H4 (cell line): ENCODE measurements around the gene RNF220. TPM values are rescaled to one million over a fixed set of nuclear protein-coding genes. Genes with fewer than 3 reads are reported as not detected.
"Not testable (repeated sequence)": the region's sequence is repeated elsewhere in the genome, so short reads cannot be mapped to it uniquely, and the experiment has no call there.

Experiments used
- DNase-seq: peaks from one replicate; pipeline ENCODE4 v3.0.0-alpha.2; 2015; ENCODE audit warnings: low spot score
- total RNA-seq: library from RNA; depleted of rRNA; stranded (reverse); fragments of >200 nt; shearing (Covaris generic); gene quantifications from 2 replicates; pipeline ENCODE4 v1.2.3, GENCODE V29; 2014

RNF220 gene
- total RNA-seq, 1 experiment from 2014 or later, result 65.1 TPM

GRCh38 chr1:44496541-44497171 is 91.6 kb downstream of the RNF220 start:
- no peak for DNase-seq

- DNase-seq, result no peak
These were observed 92.5 kb downstream of the RNF220 start for GRCh38 chr1:44497422-44498170.

GRCh38 chr1:44499306-44499705 is 94.3 kb downstream of the RNF220 start:
- DNase-seq, result no peak

GRCh38 chr1:44500181-44501046 is 95.4 kb downstream of the RNF220 start:
- no peak for DNase-seq

GRCh38 chr1:44501047-44501890 is 96.2 kb downstream of the RNF220 start:
- DNase-seq, result no peak

GRCh38 chr1:44502823-44503222 is 97.8 kb downstream of the RNF220 start:
- DNase-seq, result not testable (repeated sequence)

- no peak for DNase-seq
These were observed 98.6 kb downstream of the RNF220 start for GRCh38 chr1:44503625-44504024.

GRCh38 chr1:44505210-44505993 is 100.3 kb downstream of the RNF220 start:
- no peak for DNase-seq

- no peak for DNase-seq
These were observed 102.7 kb downstream of the RNF220 start for GRCh38 chr1:44507490-44508396.

GRCh38 chr1:44508397-44508745 is 103.3 kb downstream of the RNF220 start:
- DNase-seq, result no peak

GRCh38 chr1:44511363-44511762 is 106.3 kb downstream of the RNF220 start:
- no peak for DNase-seq

- no peak for DNase-seq
These were observed 106.7 kb downstream of the RNF220 start for GRCh38 chr1:44511769-44512168.

GRCh38 chr1:44512313-44512885 is 107.3 kb downstream of the RNF220 start:
- DNase-seq, result no peak

GRCh38 chr1:44513111-44513510 is 108.1 kb downstream of the RNF220 start:
- no peak for DNase-seq

- DNase-seq, result no peak
These were observed 109.6 kb downstream of the RNF220 start for GRCh38 chr1:44514673-44515072.

GRCh38 chr1:44515416-44515815 is 110.4 kb downstream of the RNF220 start:
- no peak for DNase-seq

- DNase-seq, result no peak
These were observed 114.1 kb downstream of the RNF220 start for GRCh38 chr1:44519035-44519676.

- no peak for DNase-seq
These were observed 116.5 kb downstream of the RNF220 start for GRCh38 chr1:44521378-44522080.
